ENCODE measurements around the gene RPL22.

GRCh38 chr1:6221210-6221784 is 21.9 kb upstream of the RPL22 start:
- TF ChIP-seq CTCF (IDR thresholded peaks at IDR 0.05 in 8 of 11, conservative IDR thresholded peaks at IDR 0.05 in 3 of 11) = no peak
- TF ChIP-seq POLR2A (IDR thresholded peaks at IDR 0.05) = no peak
- no peak for TF ChIP-seq POLR2AphosphoS5 (IDR thresholded peaks at IDR 0.05)

All from spleen (tissue), 7 donors.